ENCODE data around the gene AMPH.

The AMPH gene

GRCh38 chr7:38550836-38551235, 80.3 kb downstream of the AMPH start:
- DNase-seq (ENCODE audit: extremely low spot score, insufficient read length, low read depth) (no peak), FAIRE-seq (no peak)

- DNase-seq (ENCODE audit: extremely low spot score, insufficient read length, low read depth) (no peak), FAIRE-seq (no peak)
Measured at GRCh38 chr7:38548605-38549004, 82.6 kb downstream of the AMPH start.

- FAIRE-seq = no peak
Measured at GRCh38 chr7:38546763-38547162, 84.4 kb downstream of the AMPH start.

GRCh38 chr7:38545977-38546376, 85.2 kb downstream of the AMPH start:
- no peak for DNase-seq (ENCODE audit: extremely low spot score, insufficient read length, low read depth)

More at GRCh38 chr7:38546763-38547162, 84.4 kb downstream of the AMPH start:
- no peak for DNase-seq (ENCODE audit: extremely low spot score, insufficient read length, low read depth)

GRCh38 chr7:38542156-38542555, 89.0 kb downstream of the AMPH start:
- no peak for FAIRE-seq
- DNase-seq (ENCODE audit: extremely low spot score, insufficient read length, low read depth) = no peak

More at GRCh38 chr7:38545977-38546376, 85.2 kb downstream of the AMPH start:
- FAIRE-seq = no peak

- FAIRE-seq (no peak), DNase-seq (ENCODE audit: extremely low spot score, insufficient read length, low read depth) (no peak)
Measured at GRCh38 chr7:38541440-38541839, 89.7 kb downstream of the AMPH start.

- no peak for DNase-seq (ENCODE audit: extremely low spot score, insufficient read length, low read depth)
- no peak for FAIRE-seq
Measured at GRCh38 chr7:38539477-38540081, 91.6 kb downstream of the AMPH start.

GRCh38 chr7:38535073-38535472, 96.1 kb downstream of the AMPH start:
- FAIRE-seq (no peak), DNase-seq (ENCODE audit: extremely low spot score, insufficient read length, low read depth) (no peak)

GRCh38 chr7:38525857-38526256, 105.3 kb downstream of the AMPH start:
- FAIRE-seq (no peak), DNase-seq (ENCODE audit: extremely low spot score, insufficient read length, low read depth) (no peak)

GRCh38 chr7:38524786-38525185, 106.4 kb downstream of the AMPH start:
- FAIRE-seq (no peak), DNase-seq (ENCODE audit: extremely low spot score, insufficient read length, low read depth) (no peak)

GRCh38 chr7:38520741-38521140, 110.4 kb downstream of the AMPH start:
- no peak for DNase-seq (ENCODE audit: extremely low spot score, insufficient read length, low read depth)

GRCh38 chr7:38518541-38518940, 112.6 kb downstream of the AMPH start:
- FAIRE-seq (no peak), DNase-seq (ENCODE audit: extremely low spot score, insufficient read length, low read depth) (no peak)

More at GRCh38 chr7:38520741-38521140, 110.4 kb downstream of the AMPH start:
- FAIRE-seq = no peak

- no peak for DNase-seq (ENCODE audit: extremely low spot score, insufficient read length, low read depth)
- FAIRE-seq = no peak
Measured at GRCh38 chr7:38512704-38513103, 118.5 kb downstream of the AMPH start.

- FAIRE-seq = no peak
Measured at GRCh38 chr7:38512291-38512690, 118.9 kb downstream of the AMPH start.

GRCh38 chr7:38507384-38507783, 123.8 kb downstream of the AMPH start:
- DNase-seq (ENCODE audit: extremely low spot score, insufficient read length, low read depth) = no peak
- FAIRE-seq = no peak

More at GRCh38 chr7:38512291-38512690, 118.9 kb downstream of the AMPH start:
- DNase-seq (ENCODE audit: extremely low spot score, insufficient read length, low read depth) = no peak

- FAIRE-seq (no peak), DNase-seq (ENCODE audit: extremely low spot score, insufficient read length, low read depth) (no peak)
Measured at GRCh38 chr7:38506756-38507155, 124.4 kb downstream of the AMPH start.

- FAIRE-seq (no peak), DNase-seq (ENCODE audit: extremely low spot score, insufficient read length, low read depth) (no peak)
Measured at GRCh38 chr7:38506004-38506403, 125.2 kb downstream of the AMPH start.

GRCh38 chr7:38504684-38505083, 126.5 kb downstream of the AMPH start:
- FAIRE-seq = no peak
- DNase-seq (ENCODE audit: extremely low spot score, insufficient read length, low read depth) = no peak

GRCh38 chr7:38502848-38503247, 128.3 kb downstream of the AMPH start:
- FAIRE-seq = no peak
- DNase-seq (ENCODE audit: extremely low spot score, insufficient read length, low read depth) = no peak

- FAIRE-seq (no peak), DNase-seq (ENCODE audit: extremely low spot score, insufficient read length, low read depth) (no peak)
Measured at GRCh38 chr7:38502289-38502688, 128.9 kb downstream of the AMPH start.

- FAIRE-seq = no peak
Measured at GRCh38 chr7:38492010-38492409, 139.2 kb downstream of the AMPH start.

GRCh38 chr7:38482521-38482920, 148.7 kb downstream of the AMPH start:
- DNase-seq (ENCODE audit: extremely low spot score, insufficient read length, low read depth) = no peak
- no peak for FAIRE-seq

More at GRCh38 chr7:38492010-38492409, 139.2 kb downstream of the AMPH start:
- DNase-seq (ENCODE audit: extremely low spot score, insufficient read length, low read depth) = no peak
